IPS-18a (cell line): Measurements from ENCODE around the gene BRPF1.

Experiments
- H3K27ac ChIP-seq: one replicate; pipeline ENCODE4 v1.5.1; 2013; ENCODE audit warnings: low read length
- H3K27me3 ChIP-seq: one replicate; pipeline ENCODE4 v1.6.1; 2013; ENCODE audit warnings: mild to moderate bottlenecking, low read length; ENCODE audit not compliant: control insufficient read depth, insufficient read depth
- H3K36me3 ChIP-seq: one replicate; pipeline ENCODE4 v1.6.1; 2013; ENCODE audit warnings: low read depth, low read length; ENCODE audit not compliant: control insufficient read depth
- H3K4me1 ChIP-seq: one replicate; pipeline ENCODE4 v1.6.1; 2013; ENCODE audit warnings: low read depth, low read length; ENCODE audit not compliant: control insufficient read depth
- H3K4me3 ChIP-seq: one replicate; pipeline ENCODE4 v1.5.1; 2013; ENCODE audit warnings: low read length
- H3K9ac ChIP-seq: one replicate; pipeline ENCODE4 v1.6.1; 2013; ENCODE audit warnings: mild to moderate bottlenecking, low read length, moderate library complexity
- H3K9me3 ChIP-seq: one replicate; pipeline ENCODE4 v1.6.1; 2013; ENCODE audit warnings: low read depth, low read length; ENCODE audit not compliant: control insufficient read depth

BRPF1 gene

DNA sequence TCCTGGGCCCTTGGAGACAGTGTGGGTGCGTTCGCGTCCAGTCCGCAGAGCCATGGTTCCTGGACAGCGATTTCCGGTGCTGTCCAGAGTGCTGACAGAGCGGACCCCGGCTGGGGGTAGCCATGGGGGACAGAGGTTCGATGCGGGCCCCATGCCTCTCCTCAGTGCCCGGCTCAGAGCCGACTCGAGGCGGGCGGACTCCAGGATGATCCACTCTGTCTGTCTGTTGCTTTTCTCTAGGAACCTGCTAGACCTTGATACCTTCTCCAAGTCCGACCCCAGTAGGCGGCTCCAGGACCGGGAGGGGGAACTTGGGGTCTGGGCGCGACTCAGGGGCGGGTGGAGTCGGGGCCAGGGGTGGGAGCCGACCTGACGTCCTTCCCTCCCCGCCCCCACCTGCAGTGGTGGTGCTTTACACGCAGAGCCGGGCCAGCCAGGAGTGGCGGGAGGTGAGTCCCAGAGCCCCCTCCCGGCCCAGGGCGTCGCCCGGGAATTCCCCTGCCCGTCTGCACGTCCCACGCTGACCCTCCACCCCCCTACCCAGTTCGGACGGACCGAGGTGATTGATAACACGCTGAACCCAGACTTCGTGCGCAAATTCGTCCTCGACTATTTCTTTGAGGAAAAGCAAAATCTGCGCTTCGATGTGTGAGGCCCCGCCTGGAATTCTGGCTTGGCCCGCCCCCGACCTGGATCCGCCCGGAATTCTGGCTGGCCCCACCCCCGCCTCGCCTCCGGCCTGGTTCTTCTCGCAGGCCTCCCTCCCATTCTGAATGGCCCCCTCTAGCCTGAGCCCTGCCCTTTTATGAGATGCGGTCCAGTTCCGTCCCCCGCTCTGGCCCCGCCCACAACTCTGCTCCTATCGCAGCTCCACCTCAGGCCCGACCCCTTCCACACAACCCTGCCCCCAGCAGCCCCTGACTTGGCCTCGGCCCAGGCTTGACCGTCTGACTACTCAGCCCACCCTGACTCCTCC is 26.9 kb upstream of the BRPF1 start:
- Histone ChIP-seq H3K27me3 (peaks cover 16% of the 10 kb centered on the region), H3K36me3 (no peaks in the 10 kb centered on the region), H3K4me3 (peak overlapping the region; percentile 61), H3K4me1 (no peaks in the 10 kb centered on the region), H3K9me3 (no peaks in the 10 kb centered on the region), H3K27ac (no peak overlapping the region), H3K9ac (no peak overlapping the region)

DNA sequence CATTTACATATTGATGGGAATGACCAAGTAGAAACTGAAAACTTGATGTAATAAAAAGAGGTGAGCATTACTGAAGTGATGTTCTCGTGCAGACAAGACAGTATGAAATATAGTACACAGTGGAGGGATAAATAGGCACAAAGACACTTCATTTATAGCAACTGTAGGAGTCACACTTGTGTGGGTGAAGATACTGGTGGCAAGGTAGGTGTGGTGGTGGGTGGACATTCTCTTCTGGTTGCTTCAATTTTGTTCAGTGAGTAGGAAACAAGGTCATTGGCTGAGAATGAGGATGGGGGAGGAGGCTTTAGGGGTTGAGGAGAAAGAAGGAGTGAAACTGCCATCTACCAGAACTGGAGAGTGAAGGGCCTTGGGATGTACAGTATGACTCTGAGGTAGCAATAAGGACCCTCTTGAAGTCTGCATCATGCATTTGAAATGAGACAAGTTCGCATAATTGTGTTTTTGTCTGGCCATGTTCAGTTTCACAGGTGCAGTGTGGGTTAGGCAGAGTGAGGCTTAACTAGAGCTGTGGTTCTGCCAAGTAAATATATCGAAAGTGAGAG is 21.3 kb upstream of the BRPF1 start:
- no peaks in the 10 kb centered on the region for H3K4me1 ChIP-seq
- no peaks in the 10 kb centered on the region for H3K9me3 ChIP-seq
- no peak overlapping the region for H3K9ac ChIP-seq
- H3K27me3 ChIP-seq = no peaks in the 10 kb centered on the region
- H3K27ac ChIP-seq = no peak overlapping the region
- no peaks in the 10 kb centered on the region for H3K36me3 ChIP-seq
- H3K4me3 ChIP-seq = no peak overlapping the region

DNA sequence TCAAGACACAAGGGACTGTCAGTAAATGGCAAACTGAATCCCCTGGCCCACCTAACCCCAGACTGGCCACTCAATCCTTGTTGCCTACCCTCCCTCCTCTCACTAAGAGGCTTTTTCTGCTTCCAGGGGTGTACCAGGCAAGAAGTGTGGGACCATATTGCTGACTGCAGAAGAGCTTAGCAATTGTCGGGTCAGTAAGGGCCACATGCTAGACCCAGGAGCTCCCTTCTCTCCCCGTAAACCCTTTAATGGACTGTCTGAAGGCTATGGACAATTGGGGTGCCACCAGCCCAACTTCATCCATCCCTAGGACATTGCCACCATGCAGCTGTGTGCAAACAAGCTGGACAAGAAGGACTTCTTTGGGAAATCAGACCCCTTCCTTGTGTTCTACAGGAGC is 19.1 kb upstream of the BRPF1 start:
- Histone ChIP-seq H3K4me1 (no peaks in the 10 kb centered on the region), H3K9ac (no peak overlapping the region), H3K27me3 (no peaks in the 10 kb centered on the region), H3K27ac (no peak overlapping the region), H3K9me3 (no peaks in the 10 kb centered on the region), H3K36me3 (no peaks in the 10 kb centered on the region), H3K4me3 (no peak overlapping the region)

DNA sequence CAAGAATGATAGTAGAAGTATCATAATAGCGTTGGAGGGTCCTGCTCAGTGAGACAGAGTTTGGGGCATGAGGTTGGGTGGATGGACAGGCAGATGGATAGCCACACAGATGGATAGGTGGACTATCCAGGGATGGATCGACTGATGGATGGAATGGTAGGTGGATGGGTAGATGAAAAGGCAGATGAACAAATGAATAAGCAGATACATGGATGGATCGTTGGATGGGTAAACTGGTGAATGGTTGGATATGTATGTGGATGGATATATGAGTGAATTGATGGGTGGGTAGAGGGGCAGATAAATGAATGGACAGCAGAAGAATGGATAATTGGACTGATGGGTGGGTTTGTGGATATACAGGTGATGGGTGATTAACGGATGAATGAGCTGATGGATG is 18.4 kb upstream of the BRPF1 start:
- Histone ChIP-seq H3K4me1 (no peaks in the 10 kb centered on the region), H3K27me3 (no peaks in the 10 kb centered on the region), H3K9ac (no peak overlapping the region), H3K27ac (no peak overlapping the region), H3K4me3 (no peak overlapping the region), H3K9me3 (no peaks in the 10 kb centered on the region), H3K36me3 (no peaks in the 10 kb centered on the region)

DNA sequence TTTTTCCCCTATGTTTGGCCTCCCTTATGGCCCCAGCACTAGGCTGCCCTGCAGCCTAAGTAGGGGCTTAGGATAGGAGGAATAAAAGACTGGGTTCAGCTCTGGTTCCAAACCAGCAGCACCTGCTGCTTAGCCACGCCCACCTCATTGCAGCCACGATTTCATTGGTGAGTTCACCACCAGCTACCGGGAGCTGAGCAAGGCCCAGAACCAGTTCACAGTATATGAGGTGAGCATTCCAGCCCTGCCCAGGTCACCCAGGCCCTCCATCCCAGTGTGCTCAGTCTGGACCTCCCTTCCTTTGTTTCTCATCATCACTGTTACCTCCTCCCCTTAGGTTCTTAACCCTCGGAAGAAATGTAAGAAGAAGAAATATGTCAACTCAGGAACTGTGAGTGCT is 16.4 kb upstream of the BRPF1 start:
- Histone ChIP-seq H3K4me3 (no peak overlapping the region), H3K9me3 (no peaks in the 10 kb centered on the region), H3K27me3 (no peaks in the 10 kb centered on the region), H3K36me3 (no peaks in the 10 kb centered on the region), H3K27ac (no peak overlapping the region), H3K9ac (no peak overlapping the region), H3K4me1 (no peaks in the 10 kb centered on the region)

DNA sequence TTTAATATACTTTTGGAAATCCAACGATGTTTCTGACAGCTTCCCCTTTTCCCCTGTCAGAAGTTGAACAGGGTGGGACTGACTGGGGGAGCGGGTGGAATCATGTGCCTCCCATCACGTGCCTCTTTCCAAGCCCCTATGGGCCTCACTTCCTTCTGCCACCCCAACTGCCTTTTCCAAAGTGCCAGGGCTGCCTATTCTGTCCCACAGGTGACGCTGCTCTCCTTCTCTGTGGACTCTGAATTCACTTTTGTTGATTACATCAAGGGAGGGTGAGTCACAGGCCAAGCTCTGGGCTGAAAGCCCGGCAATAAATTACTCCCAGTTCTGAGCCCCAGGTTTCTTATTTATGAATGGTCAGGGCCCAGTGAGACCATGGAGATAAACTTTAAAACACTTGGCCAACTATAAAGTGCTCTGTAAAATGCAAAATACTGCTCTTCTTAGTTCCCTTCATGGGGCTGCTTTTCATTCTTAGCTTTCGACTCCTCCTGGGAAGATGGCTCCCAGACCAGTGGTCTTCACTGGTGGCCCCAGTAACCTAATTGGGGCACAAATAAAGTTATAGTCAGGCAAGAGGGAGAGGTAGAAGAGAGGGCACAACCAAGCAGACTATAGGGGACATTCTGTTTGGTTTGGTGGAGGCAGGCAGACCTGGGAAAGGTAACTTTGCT is 15.6 kb upstream of the BRPF1 start:
- Histone ChIP-seq H3K36me3 (no peaks in the 10 kb centered on the region), H3K27me3 (no peaks in the 10 kb centered on the region), H3K4me3 (no peak overlapping the region), H3K4me1 (no peaks in the 10 kb centered on the region), H3K9me3 (no peaks in the 10 kb centered on the region), H3K27ac (no peak overlapping the region), H3K9ac (no peak overlapping the region)

DNA sequence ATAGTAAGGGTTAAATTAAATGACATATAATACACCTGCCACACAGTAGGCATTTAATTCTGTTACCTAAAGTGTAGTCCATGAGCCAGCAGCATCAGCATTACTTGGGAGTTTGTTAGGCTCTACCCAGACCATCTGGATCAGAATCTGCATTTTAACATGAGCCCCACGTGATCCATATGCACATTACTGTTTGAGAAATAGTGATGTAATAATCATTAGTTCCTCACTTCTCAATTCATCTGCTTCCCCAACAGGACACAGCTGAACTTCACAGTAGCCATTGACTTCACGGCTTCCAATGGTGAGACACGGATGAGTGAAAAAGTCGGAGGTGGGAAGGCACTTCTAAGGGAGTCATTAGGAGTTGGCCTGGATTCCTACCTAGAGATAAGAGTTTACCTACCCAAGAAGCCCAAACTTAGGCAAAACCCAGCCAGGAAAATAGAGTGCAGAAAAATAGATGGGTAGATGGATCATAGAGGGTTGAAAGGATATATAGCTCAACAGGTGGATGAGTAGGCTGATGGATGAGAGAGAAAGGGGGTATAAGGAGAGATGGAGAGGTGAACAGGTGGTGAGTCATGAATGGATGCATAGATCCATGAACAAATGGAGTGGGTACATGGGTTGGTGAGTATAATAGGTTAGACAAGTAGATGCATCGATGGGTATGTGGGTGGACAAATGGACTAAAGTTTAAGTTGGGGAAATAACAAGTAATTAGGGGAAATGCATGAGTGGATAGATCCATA is 14.6 kb upstream of the BRPF1 start:
- no peaks in the 10 kb centered on the region for H3K27me3 ChIP-seq
- H3K9me3 ChIP-seq = no peaks in the 10 kb centered on the region
- H3K9ac ChIP-seq = no peak overlapping the region
- H3K27ac ChIP-seq = no peak overlapping the region
- no peak overlapping the region for H3K4me3 ChIP-seq
- H3K36me3 ChIP-seq = no peaks in the 10 kb centered on the region
- H3K4me1 ChIP-seq = no peaks in the 10 kb centered on the region

DNA sequence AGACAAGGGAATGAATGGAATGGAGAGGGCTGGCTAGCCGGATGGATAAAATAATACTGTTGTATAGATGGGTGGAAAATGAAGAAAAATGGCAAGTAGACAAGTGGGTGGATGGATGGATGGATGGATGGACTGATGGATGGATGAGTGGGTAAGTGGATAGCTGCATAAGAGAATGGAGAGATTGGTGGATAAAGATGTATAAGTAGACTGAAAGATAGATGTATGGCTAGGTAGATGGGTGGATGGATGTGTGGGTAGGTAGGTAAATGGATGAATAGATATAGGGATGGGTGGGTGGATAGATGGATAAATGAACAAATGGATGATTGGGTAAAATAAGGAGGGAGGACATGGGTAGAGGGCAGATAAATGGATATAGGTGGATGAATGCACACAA is 14.0 kb upstream of the BRPF1 start:
- Histone ChIP-seq H3K4me1 (no peaks in the 10 kb centered on the region), H3K9ac (no peak overlapping the region), H3K27me3 (no peaks in the 10 kb centered on the region), H3K4me3 (no peak overlapping the region), H3K9me3 (no peaks in the 10 kb centered on the region), H3K36me3 (no peaks in the 10 kb centered on the region), H3K27ac (no peak overlapping the region)

DNA sequence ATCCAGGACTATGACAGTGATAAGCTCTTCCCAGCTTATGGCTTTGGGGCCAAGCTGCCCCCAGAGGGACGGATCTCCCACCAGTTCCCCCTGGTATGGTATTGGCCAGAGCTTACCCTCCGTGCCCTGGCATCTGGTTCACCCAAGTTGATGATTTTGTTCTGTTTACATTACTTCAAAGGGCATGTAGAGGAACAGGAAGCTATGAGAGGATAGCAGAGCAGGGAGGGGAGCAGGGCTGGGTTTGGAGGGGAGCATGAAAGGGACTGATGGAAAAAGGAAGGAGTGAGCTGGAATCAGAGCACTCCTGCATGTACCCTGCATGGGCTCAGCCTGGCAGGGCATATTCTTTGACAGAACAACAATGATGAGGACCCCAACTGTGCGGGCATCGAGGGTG is 13.4 kb upstream of the BRPF1 start:
- H3K4me3 ChIP-seq = no peak overlapping the region
- no peaks in the 10 kb centered on the region for H3K27me3 ChIP-seq
- no peak overlapping the region for H3K9ac ChIP-seq
- no peaks in the 10 kb centered on the region for H3K36me3 ChIP-seq
- H3K4me1 ChIP-seq = no peaks in the 10 kb centered on the region
- no peaks in the 10 kb centered on the region for H3K9me3 ChIP-seq
- H3K27ac ChIP-seq = no peak overlapping the region

DNA sequence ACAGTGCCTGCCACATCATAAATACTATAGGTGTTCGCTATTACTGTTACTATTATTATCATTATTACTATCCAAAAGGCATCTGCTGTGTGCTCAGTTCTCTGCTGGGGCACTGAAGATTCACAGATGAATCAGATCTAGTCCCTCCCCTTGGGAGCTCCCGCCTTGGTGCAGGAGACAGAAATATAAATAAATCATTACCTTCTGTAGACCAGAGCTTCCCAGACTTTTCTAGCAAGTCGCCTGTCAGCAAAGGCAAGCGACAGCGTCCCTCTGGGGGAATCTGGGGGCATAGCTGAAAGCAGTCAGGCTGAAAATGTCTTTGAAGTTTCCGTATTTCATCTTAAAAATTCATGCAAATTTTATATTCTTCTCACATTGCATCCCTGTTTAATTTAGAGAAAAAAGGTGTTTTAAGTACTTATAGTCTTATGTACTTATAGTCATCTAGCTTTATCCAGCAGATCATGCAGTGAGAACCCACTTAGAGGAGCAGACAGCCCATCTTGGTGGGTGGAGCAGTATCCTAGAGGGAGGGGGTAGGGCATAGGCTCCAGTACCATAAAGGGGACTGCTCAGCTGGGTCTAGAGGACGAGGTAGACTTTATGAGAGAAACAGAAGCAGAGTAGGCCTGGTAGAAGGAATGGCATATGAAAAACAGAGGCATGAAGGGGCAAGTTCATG is 10.4 kb upstream of the BRPF1 start:
- Histone ChIP-seq H3K27me3 (no peaks in the 10 kb centered on the region), H3K9ac (no peak overlapping the region), H3K9me3 (no peaks in the 10 kb centered on the region), H3K4me1 (no peaks in the 10 kb centered on the region), H3K4me3 (no peak overlapping the region), H3K36me3 (no peaks in the 10 kb centered on the region), H3K27ac (no peak overlapping the region)

DNA sequence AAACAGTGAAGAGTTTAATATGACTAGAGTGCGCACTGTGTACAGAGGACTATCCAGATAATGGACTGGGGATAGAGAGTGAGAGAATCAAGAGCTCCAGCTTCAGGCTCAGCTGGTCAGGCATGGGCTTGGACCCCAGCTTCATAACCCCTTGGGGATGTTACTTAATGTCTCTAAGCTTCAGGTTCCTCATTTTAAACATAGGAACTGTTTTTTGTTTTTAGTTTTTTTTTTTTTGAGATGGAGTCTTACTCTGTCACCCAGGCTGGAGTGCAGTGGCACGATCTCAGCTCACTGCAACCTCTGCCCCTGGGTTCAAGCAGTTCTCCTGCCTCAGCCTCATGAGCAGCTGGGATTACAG is 9.9 kb upstream of the BRPF1 start:
- no peaks in the 10 kb centered on the region for H3K27me3 ChIP-seq

More for the DNA sequence above, 9.9 kb upstream of the BRPF1 start:
- Histone ChIP-seq H3K36me3 (no peaks in the 10 kb centered on the region), H3K27ac (no peak overlapping the region), H3K9ac (no peak overlapping the region), H3K4me3 (no peak overlapping the region), H3K4me1 (no peaks in the 10 kb centered on the region), H3K9me3 (no peaks in the 10 kb centered on the region)
